HFF-Myc (cell line): Measurements from ENCODE around the gene LRRC3C.

Source experiments
- DNase-seq: peaks from one replicate; pipeline ENCODE4 v3.0.0-alpha.2; 2011; ENCODE audit warnings: low read depth; ENCODE audit errors: extremely low read depth
- H3K4me3 ChIP-seq: replicated peaks from 2 replicates; pipeline ENCODE4 v1.5.1; 2011; ENCODE audit warnings: low read depth, mild to moderate bottlenecking, control low read depth, low read length
- CTCF ChIP-seq: IDR thresholded peaks from 2 replicates; pipeline ENCODE4 v1.5.1; 2012; ENCODE audit warnings: mild to moderate bottlenecking, low read depth, low read length, control low read depth; ENCODE audit errors: missing control alignments

The LRRC3C gene

GRCh38 chr17:39994448-39994847 is 66.9 kb downstream of the LRRC3C start:
- no peak for DNase-seq
- no peak overlapping the region for H3K4me3 ChIP-seq
- TF ChIP-seq CTCF: no peak
